HEK293T (cell line): ENCODE results near the gene MYB.
A peak's percentile ranks its signal among the peaks of the same experiment; 100 is the strongest.

Experiments
- BHLHE40 ChIP-seq: fragments of 450-650 bp; IDR thresholded peaks from 2 replicates; pipeline ENCODE4 v1.6.1; 2016; ENCODE audit warnings: mild to moderate bottlenecking, moderate library complexity, borderline replicate concordance
- CTBP1 ChIP-seq: fragments of 450-650 bp; IDR thresholded peaks from 2 replicates; pipeline ENCODE4 v1.6.1; 2016; ENCODE audit warnings: borderline replicate concordance
- ELF4 ChIP-seq: fragments of 450-650 bp; IDR thresholded peaks from 2 replicates; pipeline ENCODE4 v1.6.1; 2017; ENCODE audit warnings: antibody characterized with exemption
- FOXK2 ChIP-seq: fragments of 450-650 bp; IDR thresholded peaks from 2 replicates; pipeline ENCODE4 v1.6.1; 2016; ENCODE audit warnings: mild to moderate bottlenecking
- FOXM1 ChIP-seq: fragments of 450-650 bp; IDR thresholded peaks from 2 replicates; pipeline ENCODE4 v1.6.1; 2017; ENCODE audit warnings: mild to moderate bottlenecking, borderline replicate concordance
- HDGF ChIP-seq: fragments of 450-650 bp; IDR thresholded peaks from 2 replicates; pipeline ENCODE4 v1.6.1; 2017; ENCODE audit warnings: antibody characterized with exemption, borderline replicate concordance
- PKNOX1 ChIP-seq: fragments of 450-650 bp; IDR thresholded peaks from 2 replicates; pipeline ENCODE4 v1.6.1; 2016
- SP1 ChIP-seq: fragments of 450-650 bp; IDR thresholded peaks from 2 replicates; pipeline ENCODE4 v1.6.1; 2017
- SUZ12 ChIP-seq: fragments of 450-650 bp; IDR thresholded peaks from 2 replicates; pipeline ENCODE4 v1.6.1; 2016; ENCODE audit warnings: mild to moderate bottlenecking
- TARDBP ChIP-seq: fragments of 450-650 bp; IDR thresholded peaks from 2 replicates; pipeline ENCODE4 v1.6.1; 2016
- ZNF384 ChIP-seq: fragments of 450-650 bp; IDR thresholded peaks from 2 replicates; pipeline ENCODE4 v1.6.1; 2016

DNA sequence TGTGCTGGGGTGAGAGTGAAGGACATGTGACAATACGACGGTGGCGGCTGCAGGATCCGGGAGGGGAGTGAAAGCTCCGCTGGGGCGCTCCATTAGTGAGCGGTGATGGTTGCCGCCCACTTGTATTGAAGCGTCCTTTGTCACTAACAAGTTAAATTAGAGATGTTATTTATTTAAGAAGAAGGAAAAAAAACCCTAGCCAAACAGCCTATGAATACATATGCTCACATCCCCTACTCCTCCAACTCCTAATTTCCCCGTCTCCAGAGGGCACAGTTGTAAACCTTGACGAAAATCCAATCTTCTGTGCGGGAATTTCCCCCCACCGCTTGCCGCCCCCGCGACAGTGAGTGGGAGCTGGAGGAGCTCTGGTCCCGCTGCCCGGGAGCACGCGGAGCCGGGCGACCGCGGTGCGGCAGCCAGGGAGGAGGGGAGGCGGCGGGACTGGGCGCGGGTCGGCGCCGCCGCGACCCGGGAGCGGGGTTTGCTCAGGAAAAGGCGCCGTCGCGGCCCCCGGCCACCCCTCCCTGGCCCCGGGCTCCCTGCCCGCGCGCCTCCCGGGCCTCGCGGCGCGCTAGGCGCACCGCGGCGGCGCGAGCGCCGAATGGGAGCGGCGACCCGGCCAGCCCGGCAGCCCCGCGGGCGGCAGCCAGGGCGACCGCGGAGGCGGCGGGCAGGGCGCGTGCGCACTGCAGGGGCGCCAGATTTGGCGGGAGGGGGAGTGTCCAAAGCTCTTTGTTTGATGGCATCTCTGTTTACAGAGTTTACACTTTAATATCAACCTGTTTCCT, at the start of gene MYB:
- TF ChIP-seq SP1 (no peak), PKNOX1 (no peak), SUZ12 (no peak), ZNF384 (no peak), CTBP1 (no peak), ELF4 (no peak), BHLHE40 (no peak), TARDBP (no peak), HDGF (no peak), FOXK2 (no peak), FOXM1 (peak; percentile 38; the same call in 1 of the 2 replicates)
